GM18873 (cell line): ENCODE results near the gene NAT10.

Source experiments
- ATAC-seq: cut with Tn5 transposase; IDR thresholded peaks from one replicate; pipeline ENCODE4 v1.9.1; 2021; ENCODE audit warnings: mild to moderate bottlenecking, moderate library complexity, moderate number of reproducible peaks; ENCODE audit not compliant: unreplicated experiment, low FRiP score

NAT10 gene

DNA sequence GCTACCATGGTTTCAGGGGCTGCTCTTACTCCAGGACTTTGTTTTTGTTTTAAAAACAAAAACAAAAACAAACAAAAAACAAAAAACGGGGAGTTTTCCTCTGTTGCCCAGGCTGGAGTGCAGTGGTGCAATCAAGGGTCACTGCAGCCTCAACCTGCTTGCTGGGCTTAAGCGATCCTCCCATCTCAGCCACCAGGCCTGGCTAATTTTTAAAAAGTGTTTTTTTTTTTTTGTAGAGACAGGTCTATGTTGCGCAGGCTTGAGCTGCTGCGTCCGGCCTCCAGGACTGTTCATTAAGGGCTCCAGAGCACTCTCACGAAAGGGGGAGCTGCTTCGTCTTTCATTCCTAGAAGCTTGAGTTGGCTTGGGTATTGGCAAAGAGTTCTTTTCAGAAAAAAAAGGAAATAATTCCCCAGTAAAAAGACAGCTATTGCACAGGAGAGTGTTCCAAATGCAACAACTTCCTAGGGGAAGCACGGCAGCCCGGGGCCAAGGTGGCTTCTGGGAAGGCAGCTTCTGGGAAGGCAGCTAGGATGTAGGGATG is 78.5 kb downstream of the NAT10 start:
- no peak for ATAC-seq

DNA sequence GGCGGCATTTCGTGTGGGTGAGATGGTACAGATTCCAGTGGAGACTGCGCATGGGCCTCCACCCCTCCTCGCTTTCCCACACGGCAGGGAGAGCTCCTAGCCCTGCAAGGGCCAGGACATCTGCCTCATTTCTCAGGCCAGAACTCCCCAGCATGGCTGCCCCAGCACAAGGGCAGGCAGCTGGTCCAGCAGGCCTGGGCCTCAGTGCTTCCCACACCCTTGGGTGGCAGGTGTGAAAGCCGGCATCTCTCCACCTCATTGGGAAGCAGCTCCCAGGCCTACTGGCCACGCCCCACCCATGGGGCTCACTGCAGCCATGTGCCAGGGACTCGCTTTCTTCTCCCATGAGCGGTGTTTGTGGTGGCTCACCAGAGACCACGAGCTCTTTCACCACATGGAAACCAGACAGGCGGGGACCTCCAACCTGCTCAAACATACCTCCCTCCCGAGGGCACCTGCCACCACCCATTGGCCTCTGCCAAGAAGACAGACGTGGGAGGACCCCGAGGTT is 79.1 kb downstream of the NAT10 start:
- no peak for ATAC-seq

DNA sequence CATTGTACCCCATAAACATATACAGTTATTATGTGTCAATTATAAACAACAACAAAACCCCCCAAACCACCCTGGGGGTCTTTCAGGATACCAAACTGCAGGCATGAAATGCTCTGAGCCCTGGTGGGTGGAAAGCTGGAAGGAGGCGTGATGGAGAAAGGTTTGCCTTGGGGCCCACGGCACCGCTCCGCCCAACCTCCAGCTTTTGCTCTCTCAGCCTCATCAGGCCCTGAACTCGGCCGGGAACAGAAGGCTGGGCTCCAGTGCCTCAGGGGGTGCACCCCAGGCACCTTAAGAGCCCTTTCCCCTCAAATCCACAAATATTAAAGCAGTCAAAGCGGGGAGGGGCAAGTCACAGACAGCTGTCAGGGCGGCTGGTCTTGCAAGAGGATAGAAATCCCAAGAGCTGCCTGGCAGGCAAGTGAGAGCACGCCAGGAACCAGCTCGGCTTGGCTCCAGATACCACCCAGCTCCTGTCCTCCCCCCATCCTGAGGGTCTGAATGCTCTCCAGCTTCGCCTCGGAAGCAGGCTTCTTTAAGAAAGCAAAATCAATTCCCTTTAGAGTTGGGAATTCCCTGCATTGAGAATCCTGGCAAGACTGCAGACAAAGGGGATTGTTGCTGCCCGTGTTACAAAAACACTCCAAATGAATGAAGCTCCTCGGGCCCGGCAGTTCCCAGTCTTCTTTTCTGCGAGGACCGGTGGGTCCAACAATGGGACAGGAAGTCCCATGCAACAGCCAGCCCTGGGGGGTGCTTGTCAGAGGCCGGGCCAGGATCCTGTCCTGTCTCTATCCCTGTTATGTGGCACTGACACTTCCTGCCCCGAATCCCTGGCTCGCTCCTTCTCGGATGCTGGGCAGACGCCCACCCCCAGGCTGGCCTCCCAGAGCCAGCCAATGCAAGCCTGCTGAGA is 80.8 kb downstream of the NAT10 start:
- no peak for ATAC-seq

DNA sequence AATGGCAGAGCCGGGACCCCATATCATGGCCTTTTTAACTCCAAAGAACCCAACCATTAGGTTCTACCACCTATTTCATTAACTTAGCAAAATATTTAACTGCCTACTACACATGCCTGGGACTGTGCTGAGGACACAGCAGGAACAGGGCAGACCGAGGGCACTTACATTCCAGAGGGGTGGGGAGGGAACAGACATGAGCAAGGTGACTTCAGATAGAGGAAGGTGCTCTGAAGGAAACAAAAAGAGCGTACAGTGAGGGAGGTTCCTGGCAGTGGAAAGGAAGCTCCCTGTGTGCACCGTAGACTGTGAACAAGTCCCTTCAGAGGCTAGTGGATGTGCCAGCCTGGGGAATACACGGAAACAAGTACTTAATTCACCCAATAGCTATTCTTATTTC is 82.8 kb downstream of the NAT10 start:
- no peak for ATAC-seq

DNA sequence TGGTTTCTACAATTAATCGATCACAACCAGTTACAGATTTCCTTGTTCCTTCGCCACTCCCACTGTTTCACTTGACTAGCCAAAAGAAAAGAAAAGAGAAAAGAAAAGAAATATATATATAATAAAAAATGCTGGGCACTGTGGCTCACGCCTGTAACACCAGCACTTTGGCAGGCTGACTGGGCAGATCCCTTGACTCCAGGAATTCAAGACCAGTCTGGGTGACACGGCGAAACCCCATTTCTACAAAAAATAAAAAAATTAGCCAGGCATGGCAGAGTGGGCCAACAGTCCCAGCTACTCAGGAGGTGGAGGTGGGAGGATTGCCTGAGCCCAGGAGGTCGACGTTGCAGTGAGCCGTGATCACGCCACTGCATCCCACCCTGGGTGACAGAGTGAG is 83.8 kb downstream of the NAT10 start:
- ATAC-seq = no peak

DNA sequence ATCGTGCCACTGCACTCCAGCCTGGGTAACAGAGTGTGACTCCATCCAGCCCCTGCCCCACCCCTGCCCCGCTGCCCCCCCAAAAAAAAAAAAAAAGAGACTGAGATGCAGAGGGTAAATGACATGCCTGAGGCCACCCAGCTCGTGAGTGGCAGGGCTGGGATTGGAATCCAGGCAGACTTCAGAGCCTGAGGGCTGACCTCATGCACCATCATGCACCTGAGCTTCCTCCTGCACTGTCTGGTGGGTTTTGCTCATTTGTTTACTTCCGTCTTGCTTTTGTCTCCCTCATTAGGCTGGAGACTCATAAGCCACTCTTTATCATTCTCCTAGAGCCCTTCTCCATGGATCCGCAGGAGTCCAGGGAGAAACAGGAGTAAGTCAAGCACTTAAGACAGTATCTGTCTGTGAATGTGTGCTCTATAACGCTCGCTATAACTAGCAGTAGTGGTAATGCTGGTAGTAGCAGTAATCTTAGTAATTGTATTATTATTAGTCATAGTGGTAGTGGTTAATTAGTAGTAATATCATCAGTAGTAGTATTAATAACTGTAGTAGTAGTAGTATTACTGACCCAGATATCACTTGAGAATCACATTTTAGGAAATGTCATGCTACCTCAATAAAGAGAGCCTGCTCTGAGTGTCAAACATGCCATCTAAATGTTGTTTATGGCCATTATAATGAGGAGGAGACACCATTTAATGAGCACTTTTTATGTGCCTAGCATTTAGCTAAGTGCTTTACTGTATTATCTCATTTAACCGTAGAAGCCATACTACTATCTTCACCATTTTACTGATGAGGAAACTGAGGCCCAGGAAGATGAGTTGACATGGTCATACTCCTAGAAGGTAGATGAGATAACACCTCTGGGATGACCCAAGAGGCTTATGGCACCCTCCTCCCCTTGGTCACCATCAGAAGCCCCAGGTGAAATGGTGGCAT is 85.0 kb downstream of the NAT10 start:
- no peak for ATAC-seq

DNA sequence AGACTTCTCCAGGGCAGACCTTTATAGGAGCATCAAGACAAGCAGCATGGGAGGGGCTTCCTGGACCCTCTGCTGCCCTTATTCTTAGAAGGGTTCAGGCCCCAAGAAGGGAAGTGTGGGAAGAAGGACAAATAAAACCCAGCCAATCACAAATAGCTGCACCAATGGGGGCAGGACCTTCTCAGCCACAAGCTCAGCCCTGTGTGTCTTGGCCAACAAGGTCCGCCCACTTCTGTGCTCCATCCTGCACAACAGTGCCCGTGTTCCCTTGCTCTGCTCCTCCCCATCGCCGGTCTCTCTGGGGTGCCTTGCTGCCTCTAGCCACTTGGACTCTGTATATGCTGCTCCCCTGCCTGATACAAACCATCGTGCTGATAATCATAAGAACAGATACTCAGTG is 86.1 kb downstream of the NAT10 start:
- no peak for ATAC-seq

DNA sequence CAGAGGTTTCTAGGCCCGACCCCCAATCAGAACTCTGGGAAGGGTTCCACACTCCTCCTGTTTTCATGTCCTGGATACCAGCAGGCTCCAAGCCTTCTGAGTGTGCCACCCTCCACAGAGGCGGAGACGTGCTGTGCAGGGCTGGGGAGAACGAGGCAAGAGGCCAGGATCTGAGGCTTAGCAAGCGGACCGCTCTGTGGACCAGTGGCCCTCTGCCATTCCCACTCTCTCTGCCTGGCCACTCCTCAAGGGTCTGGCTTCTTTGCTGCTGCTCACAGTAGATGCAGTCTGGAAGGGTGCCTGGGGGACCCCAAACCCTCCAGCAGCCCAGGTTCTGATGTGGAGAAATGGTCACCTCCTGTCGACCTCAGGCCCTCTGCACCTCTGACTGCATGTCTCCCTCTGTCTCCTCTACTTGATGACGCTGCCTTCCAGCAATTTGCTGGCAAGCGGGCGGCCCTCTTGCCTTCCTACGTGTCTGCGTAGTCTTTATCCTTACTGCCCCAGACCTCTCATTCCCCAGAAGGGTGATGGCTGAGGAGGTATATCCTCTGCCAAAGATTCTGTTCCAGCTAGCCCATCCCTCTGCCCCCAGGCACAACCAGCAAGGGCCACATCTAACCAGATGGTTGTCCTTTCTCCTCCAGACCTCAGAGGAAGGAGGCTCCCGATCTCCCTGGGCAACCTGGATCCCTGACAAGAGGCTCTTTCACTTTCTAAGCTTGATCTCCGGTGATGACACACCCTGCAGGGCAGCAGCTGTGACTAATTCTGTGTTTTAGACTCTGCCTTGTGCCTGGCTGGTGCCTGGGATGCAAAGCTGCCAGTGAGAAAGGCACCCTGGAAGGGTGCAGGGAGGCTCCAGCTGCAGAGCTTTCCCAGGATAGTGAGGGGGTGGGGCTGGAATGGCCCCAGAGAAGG is 87.3 kb downstream of the NAT10 start:
- no peak for ATAC-seq

DNA sequence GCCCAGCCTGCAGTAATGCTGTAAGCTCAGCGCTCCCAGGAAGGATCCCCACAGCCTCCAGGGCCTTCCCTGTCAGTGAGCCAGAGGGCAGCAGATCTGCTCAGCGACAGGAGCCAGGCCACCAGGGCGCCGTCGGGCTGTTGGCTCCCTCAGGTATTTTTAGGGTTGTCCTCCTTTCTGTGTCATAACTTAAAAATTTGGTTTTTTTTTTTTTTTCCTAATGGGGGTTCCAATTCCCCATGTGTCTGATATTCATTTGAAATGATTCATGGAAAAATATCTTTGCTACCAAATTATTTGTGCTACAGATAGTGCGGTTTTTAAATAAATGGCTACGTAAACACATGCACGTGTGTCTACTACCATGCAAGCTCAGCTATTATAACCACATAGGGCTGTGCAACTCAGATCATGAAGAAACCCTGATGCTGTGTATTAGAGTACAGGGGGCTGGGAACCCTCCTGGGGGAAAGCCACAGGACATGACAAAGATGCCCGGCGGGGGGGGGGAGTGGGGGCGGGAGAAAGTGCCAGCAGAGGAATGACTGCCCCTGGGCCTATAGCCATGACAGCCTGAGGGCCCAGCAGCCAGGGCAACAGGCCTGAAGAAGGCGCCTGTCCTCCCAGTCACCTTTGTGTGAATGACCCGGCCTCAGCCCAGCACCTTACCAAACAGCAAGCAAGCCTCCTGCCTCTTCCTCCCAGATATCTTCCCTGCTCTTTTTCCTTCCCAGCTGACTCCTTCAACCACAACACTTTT is 89.3 kb downstream of the NAT10 start:
- ATAC-seq = no peak
